HG03280 (cell line): ENCODE measurements around the gene SGF29.
"Not testable (repeated sequence)": the region's sequence is repeated elsewhere in the genome, so short reads cannot be mapped to it uniquely, and the experiment has no call there.

Source experiments
- ATAC-seq: cut with Tn5 transposase; IDR thresholded peaks from one replicate; pipeline ENCODE4 v1.9.1; 2021; ENCODE audit warnings: mild to moderate bottlenecking, moderate library complexity; ENCODE audit not compliant: unreplicated experiment

Gene SGF29

DNA sequence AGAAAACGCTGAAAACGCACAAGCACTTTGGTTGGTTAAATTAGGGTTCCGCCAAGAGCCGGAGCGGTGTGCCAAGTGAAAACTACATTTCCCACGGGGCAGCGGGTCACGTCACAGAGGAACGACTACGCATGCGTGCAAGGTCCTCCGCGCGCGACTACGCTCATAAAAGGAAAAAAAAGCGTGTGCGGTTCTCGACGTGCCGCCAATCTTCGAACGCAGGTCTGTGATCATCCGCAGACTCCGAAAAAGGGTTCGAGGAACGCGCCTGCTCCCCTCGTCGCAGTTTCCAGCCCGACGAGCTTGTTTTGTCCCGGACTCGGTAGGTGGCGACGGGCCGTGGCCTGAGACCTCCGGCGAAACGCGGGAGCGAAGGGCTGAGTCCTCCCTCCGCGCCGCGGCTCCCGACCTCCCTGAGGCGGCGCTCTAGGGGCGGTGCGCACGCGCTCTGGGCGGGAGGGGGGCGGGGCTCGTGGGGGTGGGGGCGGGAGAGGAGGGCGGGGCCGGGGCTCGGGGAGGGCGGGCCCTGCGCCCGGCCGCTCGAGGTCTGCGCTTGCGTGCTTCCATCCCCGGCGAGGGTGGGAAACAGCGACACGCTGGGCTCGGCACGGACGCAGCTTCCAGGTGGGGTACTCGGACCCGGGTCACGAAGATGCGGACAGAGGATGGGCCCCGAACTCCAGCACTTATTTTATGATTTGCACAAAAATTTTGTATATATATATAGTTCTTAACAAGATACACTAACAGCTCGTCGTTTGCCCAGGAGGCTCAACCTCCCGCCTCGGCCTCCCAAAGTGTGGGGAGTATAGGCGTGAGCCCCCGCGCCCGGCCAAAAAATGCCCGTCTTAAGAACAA, at the start of gene SGF29:
TSS of gene SGF29 (plus strand) at position 145 of the 858 bp plus-strand sequence. CDS start 27,150 bp downstream, outside the sequence.
- ATAC-seq = peak; percentile 88

DNA sequence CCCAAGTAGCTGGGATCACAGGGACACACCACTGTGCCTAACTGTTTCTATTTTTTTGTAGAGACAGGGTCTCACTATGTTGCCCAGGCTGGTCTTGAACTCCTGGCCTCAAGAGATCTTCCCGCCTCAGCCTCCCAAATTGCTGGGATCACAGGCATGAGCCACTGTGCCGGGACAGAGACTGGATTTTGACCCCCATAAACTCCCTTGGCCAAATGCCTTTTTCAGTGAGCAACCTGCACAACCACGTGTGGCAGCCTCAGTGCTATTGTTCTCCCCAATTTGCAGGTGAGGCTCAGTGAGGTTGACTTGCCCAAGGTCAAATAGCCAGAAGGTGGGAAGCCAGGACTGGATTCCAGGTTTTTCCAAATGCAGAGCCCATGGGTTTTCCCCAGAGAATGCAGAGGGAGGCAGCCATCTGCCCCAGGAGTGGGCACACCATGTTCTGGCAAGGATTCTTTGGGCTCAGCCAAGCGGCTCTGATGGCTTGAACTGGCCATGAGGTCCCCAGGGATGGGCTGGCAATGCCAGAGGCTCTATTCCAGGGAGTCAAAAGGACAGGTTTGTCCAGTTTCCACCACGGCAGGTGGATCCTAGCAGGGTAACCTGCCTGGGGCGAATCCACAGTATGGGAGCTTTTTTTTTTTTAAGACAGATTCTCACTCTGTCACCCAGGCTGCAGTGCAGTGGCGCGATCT, 48.9 kb upstream of the SGF29 start:
- ATAC-seq = no peak

DNA sequence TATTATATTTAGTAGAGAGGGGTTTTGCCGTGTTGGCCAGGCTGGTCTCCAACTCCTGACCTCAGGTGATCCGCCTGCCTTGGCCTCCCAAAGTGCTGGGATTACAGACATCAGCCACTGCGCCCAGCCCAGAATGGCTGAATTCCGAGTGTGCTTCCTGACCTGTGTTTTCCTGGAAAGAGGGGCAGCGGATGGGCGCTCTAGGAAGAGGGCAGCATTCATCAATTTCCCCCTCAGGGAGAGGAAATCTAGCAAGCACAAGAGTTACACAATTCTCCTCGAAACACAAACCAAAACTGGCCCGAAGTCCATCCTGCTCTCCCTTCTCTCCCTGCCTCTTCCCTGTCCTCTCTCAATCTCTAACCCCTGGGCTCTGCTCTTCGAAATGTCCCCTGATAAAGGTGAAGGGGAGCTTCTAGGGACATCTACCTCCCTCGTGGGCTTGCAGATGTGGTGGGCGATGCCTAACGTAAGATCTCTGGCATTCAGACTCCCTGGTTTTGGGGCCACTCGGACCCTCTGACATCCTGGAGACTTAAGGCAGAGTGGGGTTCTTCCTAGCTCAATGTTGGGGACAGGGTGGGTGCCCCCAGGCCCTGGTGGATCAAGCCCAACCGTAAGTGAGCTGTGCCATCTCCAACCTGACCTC, 48.1 kb upstream of the SGF29 start:
- no peak for ATAC-seq

DNA sequence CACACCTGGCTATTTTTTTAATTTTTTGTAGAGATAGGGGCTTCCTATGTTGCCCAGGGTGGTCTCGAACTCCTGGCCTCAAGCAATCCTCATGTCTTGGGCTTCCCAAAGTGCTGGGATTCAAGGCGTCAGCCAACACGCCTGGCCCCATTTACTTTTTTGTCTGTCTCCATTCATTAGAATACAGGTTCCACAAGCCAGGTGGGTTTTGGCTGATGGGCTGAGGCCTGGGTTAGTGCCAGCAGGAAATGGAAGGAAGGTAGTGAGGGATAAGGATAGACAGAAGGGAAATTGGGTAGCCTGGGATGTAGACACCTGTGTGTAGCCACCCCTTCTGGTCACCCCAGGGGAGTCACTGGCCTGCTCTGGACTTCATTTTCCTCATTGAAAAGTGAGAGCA, 42.7 kb upstream of the SGF29 start:
- ATAC-seq = no peak

DNA sequence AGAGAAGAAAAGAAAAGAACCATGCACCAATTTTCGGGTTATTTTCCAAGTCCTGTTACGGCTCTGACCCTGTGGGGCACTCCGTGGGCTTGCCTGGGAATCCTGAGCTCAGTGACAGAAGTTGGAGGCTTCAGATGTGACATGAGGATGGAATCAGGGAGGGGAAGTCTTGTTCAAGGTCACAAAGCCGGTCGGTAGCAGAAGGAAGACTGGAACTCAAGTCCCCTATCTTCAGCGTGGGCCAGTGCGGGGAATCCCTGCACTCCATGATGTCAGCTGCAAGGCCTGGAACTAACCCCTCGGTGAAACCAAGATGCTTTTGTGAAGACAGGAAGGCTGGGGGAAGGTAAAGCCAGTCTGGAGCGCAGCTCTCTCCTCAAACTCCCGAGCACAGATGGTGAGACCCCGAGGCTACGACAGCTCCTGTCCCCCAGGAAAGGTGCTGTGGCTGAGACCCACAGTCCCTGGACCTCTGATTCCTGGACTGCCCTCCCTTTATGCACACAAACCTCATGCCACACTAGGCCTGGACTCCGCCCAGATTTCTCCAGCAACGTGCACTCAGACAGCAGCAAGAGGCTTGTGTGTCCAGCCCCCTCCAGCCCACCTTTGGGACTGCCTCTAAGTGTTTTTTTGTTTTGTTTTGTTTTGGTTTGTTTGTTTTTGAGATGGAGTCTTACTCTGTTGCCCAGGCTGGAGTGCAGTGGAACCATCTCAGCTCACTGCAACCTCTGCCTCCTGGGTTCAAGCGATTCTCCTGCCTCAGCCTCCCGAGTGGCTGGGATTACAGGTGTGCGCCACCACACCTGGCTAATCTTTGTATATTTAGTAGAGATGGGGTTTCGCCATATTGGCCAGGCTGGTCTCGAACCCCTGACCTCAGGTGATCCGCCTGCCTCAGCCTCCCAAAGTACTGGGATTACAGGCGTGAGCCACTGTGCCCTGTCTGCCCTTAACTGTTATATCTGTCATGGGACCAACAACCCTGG, 41.6 kb upstream of the SGF29 start:
- no peak for ATAC-seq

DNA sequence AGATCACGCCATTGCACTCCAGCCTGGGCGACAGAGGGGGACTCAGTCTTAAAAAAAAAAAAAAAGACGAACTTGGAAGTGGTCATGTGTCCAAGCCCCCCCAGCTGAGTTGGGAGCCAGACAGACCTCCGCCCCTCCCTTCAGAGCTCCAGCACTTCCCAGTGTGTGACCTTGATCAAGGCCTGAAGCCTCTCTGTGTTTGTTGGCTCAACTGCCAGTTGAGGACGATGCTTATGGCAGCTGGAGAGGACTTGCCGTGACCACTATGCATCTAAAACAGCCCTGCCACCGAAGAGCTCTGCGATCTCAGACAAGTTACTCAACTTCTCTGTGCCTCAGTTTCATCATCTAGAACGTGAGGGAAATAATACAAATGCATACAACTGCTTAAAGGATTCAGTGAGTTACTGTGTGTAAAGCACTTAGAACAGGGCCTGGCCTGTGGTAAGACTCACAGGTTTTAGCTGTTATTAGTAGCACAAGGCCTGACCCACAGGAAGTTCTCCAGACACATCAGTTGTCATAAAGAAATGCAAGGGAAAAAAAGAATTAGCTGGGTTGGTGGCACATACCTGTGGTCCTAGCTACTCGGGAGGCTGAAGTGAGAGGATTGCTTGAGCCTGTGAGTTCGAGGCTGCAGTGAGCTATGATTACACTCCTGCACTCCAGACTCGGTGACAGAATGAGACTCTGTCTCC, 40.1 kb upstream of the SGF29 start:
- ATAC-seq = no peak

DNA sequence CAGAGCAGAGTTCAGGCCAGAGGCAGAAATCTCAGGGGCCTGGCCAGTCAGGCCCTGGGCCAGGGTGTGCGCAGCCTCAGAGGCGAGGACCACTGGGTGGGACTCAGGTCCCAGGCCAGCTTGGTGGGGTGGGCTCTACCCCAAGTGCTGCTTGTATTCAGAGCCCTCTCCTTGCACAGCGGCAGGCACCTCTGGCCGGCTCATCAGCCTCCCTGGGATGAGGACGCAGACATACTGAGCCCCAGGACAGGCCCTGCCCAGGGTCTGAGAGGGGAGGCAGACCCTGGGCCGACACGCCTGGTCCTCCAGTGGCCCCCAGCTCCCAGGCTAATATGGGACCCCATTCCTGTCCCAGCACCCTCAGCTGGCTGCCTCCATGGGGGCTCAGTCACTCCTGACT, 39.5 kb upstream of the SGF29 start:
- ATAC-seq = no peak

DNA sequence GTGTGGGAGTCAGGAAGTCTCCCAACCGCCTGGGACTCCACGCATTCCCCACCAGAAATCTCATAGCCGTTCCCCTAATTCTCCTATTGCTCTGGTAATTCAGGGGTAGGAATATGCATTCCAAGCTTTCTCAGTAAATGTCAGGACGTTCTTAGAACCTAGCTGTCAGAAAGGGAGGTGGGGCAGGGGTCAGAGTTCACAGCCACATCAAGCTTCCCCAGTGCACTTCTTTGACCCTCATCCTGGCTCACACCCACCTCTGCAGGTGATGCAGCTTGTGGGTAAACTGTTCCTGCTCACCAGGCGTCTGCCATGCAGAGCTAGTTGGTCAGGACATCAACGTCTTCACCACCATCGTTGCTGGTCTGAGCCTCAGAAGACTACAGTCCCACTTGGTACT, 33.0 kb upstream of the SGF29 start:
- no peak for ATAC-seq

DNA sequence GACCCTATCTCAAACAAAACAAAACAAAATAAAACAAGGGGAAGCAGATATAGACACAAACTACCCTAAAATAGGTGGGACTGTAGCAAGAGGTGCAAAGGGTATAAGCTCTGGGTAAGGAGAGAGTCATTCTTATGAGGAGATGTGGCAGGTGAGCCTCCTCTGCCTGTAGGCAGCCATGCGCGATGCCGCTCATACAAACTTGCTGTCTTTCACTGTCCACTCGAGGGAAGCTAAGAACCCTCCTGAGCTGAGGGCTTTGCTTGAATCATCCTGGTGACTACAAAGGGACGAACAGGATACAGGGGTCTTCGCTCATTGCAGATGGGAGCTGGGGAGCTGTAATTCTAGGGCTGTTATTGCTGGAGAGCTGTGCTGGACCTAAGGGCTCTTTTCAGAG, 32.3 kb upstream of the SGF29 start:
- ATAC-seq = no peak

DNA sequence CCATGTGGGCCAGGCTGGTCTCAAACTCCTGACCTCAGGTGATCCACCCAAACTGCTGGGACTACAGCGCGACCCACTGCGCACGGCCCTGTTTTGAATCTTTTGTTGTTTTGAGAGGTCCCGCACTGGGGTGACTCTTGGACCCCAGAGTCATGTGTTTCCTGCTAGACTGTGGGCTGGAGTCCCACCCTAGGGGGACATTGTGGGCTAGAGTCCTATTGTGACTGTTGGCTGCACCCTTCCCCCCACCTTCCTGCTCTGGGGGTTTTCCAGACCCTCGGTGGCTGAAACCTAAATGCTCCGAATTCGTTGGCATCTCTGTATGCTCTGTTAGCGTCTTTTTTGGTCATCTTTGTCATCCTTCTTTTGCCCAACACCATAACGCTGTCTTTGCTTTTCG, 30.9 kb upstream of the SGF29 start:
- no peak for ATAC-seq

DNA sequence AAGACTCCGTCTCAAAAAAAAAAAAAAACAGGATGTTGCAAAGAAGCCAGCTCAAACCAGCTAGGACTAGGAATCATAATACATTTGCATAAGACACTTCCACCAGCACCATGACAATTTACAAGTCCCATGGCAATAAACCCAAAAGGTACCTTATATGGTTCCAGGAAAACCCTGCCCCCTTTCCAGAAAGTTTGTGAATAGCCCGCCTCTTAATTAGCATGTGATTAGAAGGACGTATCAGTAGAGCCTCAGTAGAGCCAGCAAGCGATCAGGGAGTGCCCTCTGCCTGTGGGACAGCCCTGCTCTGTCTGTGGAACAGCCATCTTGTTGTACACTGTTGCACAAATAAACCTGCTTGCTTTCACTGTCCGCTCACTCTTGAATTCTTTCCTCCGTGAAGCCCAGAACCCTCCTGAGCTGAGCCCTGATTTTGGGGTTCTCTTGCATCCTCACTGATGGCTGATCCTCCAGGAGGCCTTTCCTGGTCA, 29.0 kb upstream of the SGF29 start:
- ATAC-seq = no peak

DNA sequence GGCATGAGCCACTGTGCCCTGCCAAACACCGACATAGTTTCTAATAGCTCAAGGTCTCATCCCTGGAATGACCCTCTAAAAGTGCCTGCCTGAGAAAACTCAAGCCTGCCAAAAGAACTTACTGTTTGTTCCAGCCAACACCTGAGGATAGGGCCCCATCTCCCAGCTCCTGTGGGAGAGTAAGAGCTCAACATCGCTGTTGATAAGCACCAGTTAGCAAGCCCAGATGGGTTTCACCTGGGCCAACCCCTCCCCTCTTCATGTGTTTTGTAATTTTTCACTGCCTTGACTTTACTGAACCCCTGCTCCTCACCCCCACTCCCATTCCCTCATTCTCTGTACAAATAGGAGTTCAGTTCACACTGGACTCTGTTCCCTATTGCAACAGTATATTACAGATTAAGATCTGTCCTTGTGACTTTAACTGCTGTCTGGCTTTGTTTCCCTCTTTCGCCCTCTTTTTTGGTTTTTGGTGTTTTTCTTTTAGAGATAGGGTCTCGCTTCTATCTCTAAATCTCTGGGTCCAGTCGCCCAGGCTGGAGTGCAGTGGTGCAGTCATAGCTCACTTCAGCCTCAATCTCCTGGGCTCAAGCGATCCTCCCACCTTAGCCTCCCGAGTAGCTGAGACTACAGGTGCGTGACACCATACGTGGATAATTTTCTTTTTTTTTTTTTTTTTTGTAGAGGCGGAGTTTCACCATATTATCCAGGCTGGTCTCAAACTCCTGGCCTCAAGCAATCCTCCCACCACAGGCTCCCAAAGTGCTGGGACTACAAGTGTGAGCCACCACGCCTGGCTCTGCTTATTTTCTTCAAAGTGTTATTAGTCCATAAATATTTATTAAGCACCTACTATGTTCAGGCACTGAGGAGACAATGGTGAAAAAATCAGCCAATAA, 27.3 kb upstream of the SGF29 start:
- no peak for ATAC-seq

DNA sequence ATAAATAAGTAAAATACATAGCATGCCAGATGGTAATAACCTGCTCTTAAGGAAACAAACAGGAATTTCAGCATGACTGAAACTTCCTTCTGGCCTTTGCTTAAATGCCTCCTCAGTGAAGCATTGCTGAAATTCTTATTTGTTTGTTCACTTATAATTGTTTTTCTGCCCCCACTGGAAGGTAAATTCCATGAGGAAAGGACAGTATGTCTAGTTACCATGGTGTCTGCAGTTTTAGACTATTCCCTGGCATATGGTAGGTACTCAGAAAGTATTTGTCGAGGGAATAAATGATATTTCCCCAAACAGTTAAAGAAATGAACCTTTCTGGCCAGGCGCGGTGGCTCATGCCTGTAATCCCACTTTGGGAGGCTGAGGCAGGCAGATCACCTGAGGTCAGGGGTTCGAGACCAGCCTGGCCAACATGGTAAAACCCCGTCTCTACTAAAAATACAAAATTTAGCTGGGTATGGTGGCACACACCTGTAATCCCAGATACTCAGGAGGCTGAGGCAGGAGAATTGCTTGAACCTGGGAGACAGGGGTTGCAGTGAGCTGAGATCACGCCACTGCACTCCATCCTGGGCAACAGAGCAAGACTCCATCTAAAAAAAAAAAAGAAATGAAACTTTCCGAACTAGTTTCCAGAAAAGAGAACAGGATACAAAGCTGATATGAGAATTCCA, 26.5 kb upstream of the SGF29 start:
- not testable (repeated sequence) for ATAC-seq

DNA sequence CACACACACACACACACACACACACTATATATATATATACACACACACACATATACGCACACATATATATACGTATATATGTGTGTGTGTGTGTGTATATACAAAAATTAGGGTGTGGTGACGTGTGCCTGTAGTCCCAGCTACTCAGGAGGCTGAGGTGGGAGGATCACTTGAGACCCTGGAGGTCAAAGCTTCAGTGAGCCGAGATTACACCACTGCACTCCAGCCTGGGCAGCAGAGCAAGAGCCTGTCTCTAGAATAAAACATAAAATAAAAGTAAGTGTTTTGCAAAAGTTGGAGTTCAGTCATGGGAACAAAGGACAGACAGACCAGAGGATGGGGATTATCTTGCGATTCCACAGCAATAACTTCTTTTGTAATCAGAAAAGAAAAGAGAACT, 25.7 kb upstream of the SGF29 start:
- no peak for ATAC-seq

DNA sequence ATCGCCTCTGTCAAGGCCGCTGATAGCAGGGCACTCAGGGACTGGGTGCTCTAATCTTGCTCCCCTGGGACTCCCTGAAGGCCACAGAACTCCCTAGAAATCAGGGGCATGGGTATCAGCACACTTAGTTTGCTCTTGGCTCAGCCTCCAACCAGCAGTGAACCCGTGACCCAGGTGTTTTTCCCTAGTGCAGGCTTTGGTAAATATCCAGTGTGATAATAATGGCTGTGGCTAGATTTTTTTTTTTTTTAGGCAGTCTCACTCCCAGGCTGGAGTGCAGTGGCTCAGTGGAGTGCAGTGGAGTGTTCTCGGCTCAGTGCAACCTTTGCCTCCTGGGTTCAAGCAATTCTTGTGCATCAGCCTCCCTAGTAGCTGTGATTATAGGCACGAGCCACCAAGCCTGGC, 25.3 kb upstream of the SGF29 start:
- ATAC-seq = no peak

DNA sequence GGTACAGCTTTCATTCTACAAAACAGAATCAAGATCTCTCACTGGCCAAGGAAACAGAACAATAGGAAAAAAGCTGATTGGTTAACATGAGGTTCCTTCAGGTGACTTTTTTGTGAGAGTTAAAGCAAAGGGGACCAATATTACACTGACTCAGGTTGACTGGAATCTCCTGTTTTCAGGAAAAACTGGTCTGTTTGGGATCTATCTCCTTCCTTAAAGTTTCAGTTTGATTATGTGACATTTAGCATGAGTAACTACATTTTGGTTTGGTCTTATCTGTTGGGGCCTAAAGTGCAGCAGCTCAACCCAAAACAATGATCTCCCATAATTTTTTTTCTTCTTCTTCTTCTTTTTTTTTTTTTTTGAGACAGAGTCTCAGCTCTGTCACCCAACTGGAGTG, 24.6 kb upstream of the SGF29 start:
- ATAC-seq = no peak

DNA sequence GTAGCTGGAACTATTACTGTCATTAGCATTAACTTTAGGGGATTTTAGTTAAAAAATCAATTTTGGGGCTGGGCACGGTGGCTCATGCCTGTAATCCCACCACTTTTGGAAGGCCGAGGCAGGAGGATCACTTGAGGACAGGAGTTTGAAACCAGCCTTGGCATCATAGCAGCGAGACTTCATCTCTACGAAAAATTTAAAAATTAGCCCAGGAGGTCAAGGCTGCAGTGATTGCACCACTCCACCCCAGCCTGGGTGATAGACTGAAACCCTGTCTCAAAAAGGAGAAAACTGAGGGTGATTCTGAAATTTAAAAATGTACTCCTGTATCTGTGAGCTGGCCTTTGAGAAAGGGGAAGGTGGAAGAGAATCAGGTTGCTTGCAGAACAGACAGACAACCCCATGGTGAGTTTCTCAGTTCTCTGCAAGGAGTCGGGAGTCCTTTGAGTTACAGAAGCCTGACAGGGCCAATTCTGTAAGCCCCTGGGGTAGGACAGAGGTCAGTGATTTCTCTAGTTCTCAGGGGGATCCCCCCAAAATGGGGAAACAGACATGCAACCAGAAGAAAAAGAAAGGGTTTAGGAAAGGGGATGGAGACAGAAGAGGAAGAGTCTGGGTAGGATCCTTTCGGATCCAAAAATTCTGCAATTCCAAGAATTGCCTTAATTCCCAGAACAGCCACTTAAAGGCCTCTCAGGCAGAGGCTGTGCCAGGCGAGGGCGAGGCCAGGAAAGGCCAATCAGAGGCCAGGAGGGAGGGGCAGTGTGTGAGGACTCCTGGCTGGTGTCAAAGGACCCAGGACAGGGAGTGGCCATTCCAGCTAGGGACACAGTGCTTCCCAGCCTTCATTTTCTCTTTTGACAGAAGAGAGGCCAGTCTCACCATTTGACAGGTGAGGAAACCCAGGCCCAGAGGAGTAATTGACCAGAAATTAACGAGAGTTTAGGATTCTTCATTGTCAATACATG, 21.7 kb upstream of the SGF29 start:
- ATAC-seq = no peak
